Bronchial epithelial cell (primary cell): Measurements from ENCODE around the gene KRTAP27-1. TPM values are rescaled to one million over a fixed set of nuclear protein-coding genes. Genes with fewer than 3 reads are reported as not detected.

Source experiments
- DNase-seq: peaks from one replicate; pipeline ENCODE4 v3.0.0-alpha.2; 2010; ENCODE audit warnings: low read depth
- FAIRE-seq: peaks from 2 replicates; lab custom pipeline; 2011; peaks lifted over from hg19 to GRCh38; lab: Jason Lieb, UNC
- H3K27me3 ChIP-seq: 2 replicates; pipeline ENCODE4 v1.5.1; 2011; ENCODE audit warnings: low read length; ENCODE audit not compliant: control insufficient read depth, insufficient read depth
- H3K36me3 ChIP-seq: 2 replicates; pipeline ENCODE4 v1.5.1; 2011; ENCODE audit warnings: low read length; ENCODE audit not compliant: control insufficient read depth, insufficient read depth
- H3K4me3 ChIP-seq: 2 replicates; pipeline ENCODE4 v1.5.1; 2011; ENCODE audit warnings: mild to moderate bottlenecking, low read depth, low read length, control low read depth
- total RNA-seq: library from RNA; depleted of rRNA; stranded (reverse); fragments of >200 nt; gene quantifications from 2 replicates; pipeline ENCODE4 v1.2.1, GENCODE V29; 2014
- TF ChIP-seq, protein P1 (sequence below): IDR thresholded peaks from 2 replicates; pipeline ENCODE4 v1.5.1; 2011; ENCODE audit warnings: mild to moderate bottlenecking, moderate library complexity, low read length, control low read depth, inconsistent platforms; ENCODE audit not compliant: insufficient read depth, severe bottlenecking

KRTAP27-1 gene
- total RNA-seq, 1 donor from 2014 or later, result not detected

DNA sequence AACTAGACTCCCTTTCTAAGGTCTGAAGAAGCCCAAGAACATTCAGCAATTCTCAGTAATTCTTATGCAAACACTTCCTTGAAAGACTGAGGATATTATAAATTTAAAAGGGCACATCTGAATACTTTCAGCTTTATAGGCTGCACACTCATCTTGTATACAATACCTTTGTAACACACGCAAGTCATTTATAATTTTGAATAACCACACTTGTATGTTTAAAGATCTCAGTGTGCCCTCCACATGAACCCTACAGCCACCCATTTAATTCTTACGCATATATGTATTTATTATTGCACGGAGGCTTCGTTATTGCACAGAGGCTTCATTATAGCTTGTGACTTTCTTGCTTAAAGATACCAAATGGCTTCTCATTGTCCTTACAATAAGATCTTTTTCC lies 1.2 kb upstream of the KRTAP27-1 start:
- no peaks in the 10 kb centered on the region for H3K36me3 ChIP-seq
- H3K27me3 ChIP-seq, result no peaks in the 10 kb centered on the region
- FAIRE-seq (no peak), DNase-seq (no peak)
- TF ChIP-seq, protein P1, sequence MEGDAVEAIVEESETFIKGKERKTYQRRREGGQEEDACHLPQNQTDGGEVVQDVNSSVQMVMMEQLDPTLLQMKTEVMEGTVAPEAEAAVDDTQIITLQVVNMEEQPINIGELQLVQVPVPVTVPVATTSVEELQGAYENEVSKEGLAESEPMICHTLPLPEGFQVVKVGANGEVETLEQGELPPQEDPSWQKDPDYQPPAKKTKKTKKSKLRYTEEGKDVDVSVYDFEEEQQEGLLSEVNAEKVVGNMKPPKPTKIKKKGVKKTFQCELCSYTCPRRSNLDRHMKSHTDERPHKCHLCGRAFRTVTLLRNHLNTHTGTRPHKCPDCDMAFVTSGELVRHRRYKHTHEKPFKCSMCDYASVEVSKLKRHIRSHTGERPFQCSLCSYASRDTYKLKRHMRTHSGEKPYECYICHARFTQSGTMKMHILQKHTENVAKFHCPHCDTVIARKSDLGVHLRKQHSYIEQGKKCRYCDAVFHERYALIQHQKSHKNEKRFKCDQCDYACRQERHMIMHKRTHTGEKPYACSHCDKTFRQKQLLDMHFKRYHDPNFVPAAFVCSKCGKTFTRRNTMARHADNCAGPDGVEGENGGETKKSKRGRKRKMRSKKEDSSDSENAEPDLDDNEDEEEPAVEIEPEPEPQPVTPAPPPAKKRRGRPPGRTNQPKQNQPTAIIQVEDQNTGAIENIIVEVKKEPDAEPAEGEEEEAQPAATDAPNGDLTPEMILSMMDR, result no peak
- no peak overlapping the region for H3K4me3 ChIP-seq

GRCh38 chr21:30337772-30338171 lies 278 bp upstream of the KRTAP27-1 start:
- Histone ChIP-seq H3K36me3 (no peaks in the 10 kb centered on the region), H3K4me3 (no peak overlapping the region), H3K27me3 (no peaks in the 10 kb centered on the region)
- FAIRE-seq, result no peak
- TF ChIP-seq, protein P1, result no peak
- peak; percentile 69 for DNase-seq

DNA sequence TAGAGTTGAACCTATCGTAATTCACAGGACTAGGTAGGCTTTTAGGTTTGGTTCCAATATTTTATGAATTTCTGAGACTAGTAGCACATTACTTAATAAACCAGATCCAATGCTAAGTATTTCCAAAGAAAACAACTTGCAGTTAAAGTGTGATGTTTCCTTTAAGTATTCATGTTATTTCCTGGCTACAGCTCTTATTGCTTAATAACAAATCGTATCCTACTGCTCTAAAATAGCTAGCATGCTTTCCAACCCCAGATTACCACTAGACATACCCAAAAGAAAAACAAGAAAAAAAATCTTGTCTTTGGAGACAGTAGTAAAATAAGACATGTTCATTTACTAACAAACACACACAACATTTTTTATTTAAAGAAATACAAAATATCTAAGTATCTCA lies 898 bp downstream of the KRTAP27-1 start:
- no peak for FAIRE-seq
- Histone ChIP-seq H3K4me3 (no peak overlapping the region), H3K27me3 (no peaks in the 10 kb centered on the region), H3K36me3 (no peaks in the 10 kb centered on the region)
- DNase-seq, result peak; percentile 20
- TF ChIP-seq, protein P1, result no peak

- H3K27me3 ChIP-seq, result no peaks in the 10 kb centered on the region
- no peaks in the 10 kb centered on the region for H3K36me3 ChIP-seq
- TF ChIP-seq, protein P1, result no peak
- DNase-seq, result no peak
- H3K4me3 ChIP-seq, result no peak overlapping the region
- FAIRE-seq, result no peak
Observed at GRCh38 chr21:30333736-30334135, 3.8 kb downstream of the KRTAP27-1 start.

DNA sequence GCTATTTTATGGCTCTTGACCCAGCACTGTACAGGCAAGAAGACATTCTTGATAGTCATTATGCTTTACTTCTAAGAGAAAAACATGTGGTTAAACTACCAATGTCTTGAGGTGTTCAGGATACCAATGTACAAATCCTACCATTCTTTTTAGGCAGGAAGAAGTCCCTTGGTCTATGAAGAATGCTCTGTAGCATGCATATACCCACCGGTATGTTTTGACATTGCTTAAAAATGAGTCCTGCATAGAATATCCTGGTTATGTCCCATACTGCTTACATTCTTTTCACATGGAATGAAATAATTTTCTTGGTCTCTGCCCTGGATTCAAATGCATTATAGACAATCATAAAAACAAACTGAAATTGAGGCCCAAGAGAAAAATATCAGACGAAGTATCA lies 4.8 kb downstream of the KRTAP27-1 start:
- Histone ChIP-seq H3K4me3 (no peak overlapping the region), H3K36me3 (no peaks in the 10 kb centered on the region), H3K27me3 (no peaks in the 10 kb centered on the region)
- FAIRE-seq, result no peak
- TF ChIP-seq, protein P1, result no peak
- no peak for DNase-seq

- TF ChIP-seq, protein P1, result no peak
- Histone ChIP-seq H3K27me3 (no peaks in the 10 kb centered on the region), H3K36me3 (no peaks in the 10 kb centered on the region), H3K4me3 (no peak overlapping the region)
- FAIRE-seq (no peak), DNase-seq (peak; percentile 37)
Observed at GRCh38 chr21:30329203-30329875, 8.2 kb downstream of the KRTAP27-1 start.
